Adrenal gland (tissue), 12 donors: Measurements from ENCODE around the gene HBG1. TPM values are rescaled to one million over a fixed set of nuclear protein-coding genes. Genes with fewer than 3 reads are reported as not detected.

Source experiments
- DNase-seq, 7 donors: peaks; one replicate each; pipeline ENCODE4 v3.0.0-alpha.2; 2019 to 2020
- H3K27ac ChIP-seq, 5 donors: fragments of 200-600 bp; sonication (generic) in 4 of 5; 1 replicate in 3 of 5; 2 replicates in 2 of 5; pipeline versions ENCODE4 v1.5.1 to v1.8.0; 2016 to 2020; ENCODE audit warnings: mild to moderate bottlenecking in 1 of 5
- H3K27me3 ChIP-seq: fragments of 200-600 bp; 2 replicates; pipeline ENCODE4 v1.8.0; 2021
- H3K36me3 ChIP-seq, 2 donors: fragments of 200-600 bp; replicated peaks in 1 of 2; 1 replicate in 1 of 2; 2 replicates in 1 of 2; pipeline versions ENCODE4 v1.5.1 to v1.8.0; 2018 to 2022
- H3K4me1 ChIP-seq, 2 donors: fragments of 200-600 bp; replicated peaks in 1 of 2; 1 replicate in 1 of 2; 2 replicates in 1 of 2; pipeline versions ENCODE4 v1.5.1 to v1.8.0; 2018 to 2021
- H3K4me3 ChIP-seq, 4 donors: fragments of 200-600 bp; sonication (generic) in 3 of 4; one replicate each; pipeline ENCODE4 v1.5.1; 2016 to 2018
- H3K9me3 ChIP-seq, 3 donors: fragments of 200-600 bp; sonication (generic) in 1 of 3; replicated peaks in 1 of 3; 1 replicate in 2 of 3; 2 replicates in 1 of 3; pipeline versions ENCODE4 v1.5.1 to v1.8.0; 2016 to 2021
- POLR2A ChIP-seq, 2 donors: fragments of 450-650 bp; IDR thresholded peaks; one replicate each; pipeline ENCODE4 v1.6.1; 2017; ENCODE audit warnings: antibody characterized with exemption in 2 of 2, mild to moderate bottlenecking in 2 of 2, moderate library complexity in 1 of 2
- intact Hi-C, 2 donors: fragments of 100-400 bp; cut with DNase I; formaldehyde crosslinking; loops; one replicate each; pipeline versions ENCODE4 v1.14.1 to v1.15.0; 2022 to 2023
- polyA plus RNA-seq, 3 donors: library from polyadenylated mRNA; stranded (reverse); fragments of 200-250 nt in 2 of 3; fragments of 350-450 nt in 1 of 3; fragmentation: Illumina TruSeq in 1 of 3; extraction: RNeasy Lipid Tissue Mini Kit (QIAGEN cat#74804) in 1 of 3; gene quantifications; one replicate each; pipeline ENCODE4 v1.2.3, GENCODE V29; 2013 to 2014
- total RNA-seq, 9 donors: library from RNA; depleted of rRNA in 4 of 9; stranded (reverse); fragments of >200 nt in 4 of 9; fragments of 120-200 nt in 1 of 9; fragmentation: NEBNext Ultra II Directional in 1 of 9; extraction: Animal tissue kit (Norgen Biotek cat#: 25700) in 1 of 9; gene quantifications; one replicate each; pipeline versions ENCODE4 v1.1.0 to v1.2.4, GENCODE V29; 2013 to 2023
- TF ChIP-seq, protein P1 (sequence below), 6 experiments: fragments of 450-650 bp in 4 of 6; fragments of 200-600 bp in 2 of 6; sonication (generic) in 1 of 6; IDR thresholded peaks; 1 replicate in 5 of 6; 2 replicates in 1 of 6; pipeline versions ENCODE4 v1.5.1 to v1.8.0; 2016 to 2021; ENCODE audit warnings: antibody characterized with exemption in 6 of 6, mild to moderate bottlenecking in 2 of 6, moderate library complexity in 1 of 6
- donor health status: healthy with polysubstance abuse.
- donor health status: Bipolar disorder and iron deficiency.
- donor health status: DM: yes; HTN: yes; CAD: no.
- donor health status: DM: no; HTN: no; CAD: no.
- donor health status: DM: no; HTN: no; CAD: no.
- donor health status: DM: yes; HTN: yes; CAD: no.

HBG1 gene
- total and polyA plus RNA-seq, 12 donors = 3.6 to 22.7 (median 3.8) TPM; not detected in 9

DNA sequence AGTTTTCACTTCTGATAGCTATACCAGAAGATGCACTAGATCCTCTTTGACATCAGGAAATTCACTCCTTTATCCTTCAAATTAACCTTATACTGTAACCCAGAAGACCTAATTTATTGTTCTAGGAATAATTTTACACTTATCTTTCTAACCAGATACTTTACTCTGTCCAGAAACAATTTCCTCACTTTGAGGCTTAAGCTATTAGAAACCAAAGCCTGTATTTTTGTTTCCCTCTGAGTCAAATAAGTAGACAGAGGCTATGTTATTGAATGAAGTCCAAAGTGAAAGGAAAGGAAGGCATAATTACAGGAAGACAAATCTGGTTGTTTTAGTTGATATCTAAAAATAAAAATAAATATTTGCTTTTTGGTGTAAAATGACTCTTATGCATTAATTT is 51.4 kb downstream of the HBG1 start:
- TF ChIP-seq, protein P1, sequence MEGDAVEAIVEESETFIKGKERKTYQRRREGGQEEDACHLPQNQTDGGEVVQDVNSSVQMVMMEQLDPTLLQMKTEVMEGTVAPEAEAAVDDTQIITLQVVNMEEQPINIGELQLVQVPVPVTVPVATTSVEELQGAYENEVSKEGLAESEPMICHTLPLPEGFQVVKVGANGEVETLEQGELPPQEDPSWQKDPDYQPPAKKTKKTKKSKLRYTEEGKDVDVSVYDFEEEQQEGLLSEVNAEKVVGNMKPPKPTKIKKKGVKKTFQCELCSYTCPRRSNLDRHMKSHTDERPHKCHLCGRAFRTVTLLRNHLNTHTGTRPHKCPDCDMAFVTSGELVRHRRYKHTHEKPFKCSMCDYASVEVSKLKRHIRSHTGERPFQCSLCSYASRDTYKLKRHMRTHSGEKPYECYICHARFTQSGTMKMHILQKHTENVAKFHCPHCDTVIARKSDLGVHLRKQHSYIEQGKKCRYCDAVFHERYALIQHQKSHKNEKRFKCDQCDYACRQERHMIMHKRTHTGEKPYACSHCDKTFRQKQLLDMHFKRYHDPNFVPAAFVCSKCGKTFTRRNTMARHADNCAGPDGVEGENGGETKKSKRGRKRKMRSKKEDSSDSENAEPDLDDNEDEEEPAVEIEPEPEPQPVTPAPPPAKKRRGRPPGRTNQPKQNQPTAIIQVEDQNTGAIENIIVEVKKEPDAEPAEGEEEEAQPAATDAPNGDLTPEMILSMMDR (IDR thresholded peaks at IDR 0.05) = no peak
- no peak for TF ChIP-seq POLR2A (IDR thresholded peaks at IDR 0.05)
- DNase-seq = no peak
- Histone ChIP-seq H3K4me3 (no peak overlapping the region), H3K4me1 (no peaks in the 10 kb centered on the region), H3K36me3 (no peaks in the 10 kb centered on the region), H3K27me3 (no peaks in the 10 kb centered on the region), H3K27ac (no peak overlapping the region), H3K9me3 (no peaks in the 10 kb centered on the region)
- intact Hi-C loops = no loop called here

Other genes with a start within 250 kb of the HBG1 start
- gene OR52J3, start 203.3 kb downstream of the HBG1 start, total RNA-seq = not detected
- not detected for gene OR52J3, start 203.3 kb downstream of the HBG1 start, polyA plus RNA-seq
- not detected for gene OR52E2, start 190.2 kb downstream of the HBG1 start, total RNA-seq
- not detected for gene OR52E2, start 190.2 kb downstream of the HBG1 start, polyA plus RNA-seq
- not detected for gene OR52E1, start 180.3 kb downstream of the HBG1 start, total RNA-seq
- gene OR52E1, start 180.3 kb downstream of the HBG1 start, polyA plus RNA-seq = not detected
- gene OR52A5, start 111.5 kb downstream of the HBG1 start, total RNA-seq = not detected
- gene OR52A5, start 111.5 kb downstream of the HBG1 start, polyA plus RNA-seq = not detected
- not detected for gene OR52A1, start 95.1 kb downstream of the HBG1 start, total RNA-seq
- not detected for gene OR52A1, start 95.1 kb downstream of the HBG1 start, polyA plus RNA-seq
- not detected for gene OR51V1, start 49.2 kb downstream of the HBG1 start, total RNA-seq
- gene OR51V1, start 49.2 kb downstream of the HBG1 start, polyA plus RNA-seq = not detected
- gene HBB, start 22.8 kb downstream of the HBG1 start, total RNA-seq = 100 to 1,000 TPM in 2 of 9 donors, 10 to 100 TPM in 4, 1 to 10 TPM in 3; 1.1 to 794 (median 10.5) TPM
- gene HBB, start 22.8 kb downstream of the HBG1 start, polyA plus RNA-seq = 10 to 100 TPM in 1 of 3 donors, 1 to 10 TPM in 2; 1.3 to 23.8 (median 8.0) TPM
- gene HBD, start 15.4 kb downstream of the HBG1 start, total RNA-seq = 1 to 10 TPM in 1 of 9 donors, under 1 TPM in 2, not detected in 6; 0.53 to 2.1 (median 0.83) TPM
- not detected for gene HBD, start 15.4 kb downstream of the HBG1 start, polyA plus RNA-seq
- 1,000 to 10,000 TPM in 1 of 9 donors, 10 to 100 TPM in 2, under 1 TPM in 1, not detected in 5; 0.78 to 9,973 (median 12.5) TPM for gene HBG2, start 4.9 kb upstream of the HBG1 start, total RNA-seq
- under 1 TPM in 1 of 3 donors, not detected in 2; 0.51 TPM for gene HBG2, start 4.9 kb upstream of the HBG1 start, polyA plus RNA-seq
- 10 to 100 TPM in 1 of 9 donors, 1 to 10 TPM in 2, not detected in 6; 3.6 to 42.8 (median 3.7) TPM for gene HBE1, start 20.1 kb upstream of the HBG1 start, total RNA-seq
- under 1 TPM in 2 of 3 donors, not detected in 1; 0.16 to 0.24 TPM for gene HBE1, start 20.1 kb upstream of the HBG1 start, polyA plus RNA-seq
- under 1 TPM in 3 of 9 donors, not detected in 6; 0.28 to 0.78 (median 0.34) TPM for gene OR51B4, start 52.1 kb upstream of the HBG1 start, total RNA-seq
- gene OR51B4, start 52.1 kb upstream of the HBG1 start, polyA plus RNA-seq = not detected
- gene OR51B2, start 74.4 kb upstream of the HBG1 start, total RNA-seq = 1 to 10 TPM in 1 of 9 donors, under 1 TPM in 1, not detected in 7; 0.33 to 1.3 TPM
- gene OR51B2, start 74.4 kb upstream of the HBG1 start, polyA plus RNA-seq = not detected
- 1 to 10 TPM in 1 of 9 donors, under 1 TPM in 5, not detected in 3; 0.32 to 2.9 (median 0.53) TPM for gene OR51B5, start 93.7 kb upstream of the HBG1 start, total RNA-seq
- under 1 TPM in 2 of 3 donors, not detected in 1; 0.16 TPM for gene OR51B5, start 93.7 kb upstream of the HBG1 start, polyA plus RNA-seq
- not detected for gene OR51B6, start 101.7 kb upstream of the HBG1 start, total RNA-seq
- gene OR51B6, start 101.7 kb upstream of the HBG1 start, polyA plus RNA-seq = not detected
- not detected for gene OR51M1, start 134.0 kb upstream of the HBG1 start, total RNA-seq
- gene OR51M1, start 134.0 kb upstream of the HBG1 start, polyA plus RNA-seq = not detected
- not detected for gene OR51Q1, start 172.3 kb upstream of the HBG1 start, total RNA-seq
- gene OR51Q1, start 172.3 kb upstream of the HBG1 start, polyA plus RNA-seq = not detected
- under 1 TPM in 3 of 9 donors, not detected in 6; 0.34 to 0.94 (median 0.61) TPM for gene OR51I1, start 191.7 kb upstream of the HBG1 start, total RNA-seq
- not detected for gene OR51I1, start 191.7 kb upstream of the HBG1 start, polyA plus RNA-seq
- gene OR51I2, start 199.5 kb upstream of the HBG1 start, total RNA-seq = not detected
- gene OR51I2, start 199.5 kb upstream of the HBG1 start, polyA plus RNA-seq = not detected
- not detected for gene OR52D1, start 238.8 kb upstream of the HBG1 start, total RNA-seq
- not detected for gene OR52D1, start 238.8 kb upstream of the HBG1 start, polyA plus RNA-seq